Measurements from ENCODE around the gene ARHGEF28. TPM values are rescaled to one million over a fixed set of nuclear protein-coding genes. Genes with fewer than 3 reads are reported as not detected.

ARHGEF28 gene
- polyA plus RNA-seq, 2 donors = 5.9 to 6.5 TPM

- H3K36me3 ChIP-seq (ENCODE audit: control insufficient read depth in 2 of 2, insufficient read depth in 2 of 2, low read length in 1 of 2) = peaks cover 4 to 9% of the 10 kb centered on the region in 2 donors
- H3K9me3 ChIP-seq (ENCODE audit: control insufficient read depth in 2 of 2, insufficient read depth in 1 of 2, low read depth in 1 of 2, low read length in 1 of 2) = no peaks in the 10 kb centered on the region
- no peaks in the 10 kb centered on the region for H3K27me3 ChIP-seq (ENCODE audit: control insufficient read depth in 1 of 2, insufficient read depth in 2 of 2, low read length in 2 of 2)
- 80 to 93% methylated on average over 4 of the region's 4 CpGs for WGBS, 2 donors
- H3K27ac ChIP-seq (ENCODE audit: low read depth in 2 of 2, low read length in 1 of 2) = no peak overlapping the region
- H3K4me1 ChIP-seq (ENCODE audit: control insufficient read depth in 2 of 2, insufficient read depth in 2 of 2, low read length in 1 of 2) = no peaks in the 10 kb centered on the region
- no peak overlapping the region for H3K4me3 ChIP-seq (ENCODE audit: low read depth in 1 of 2, low read length in 2 of 2)
Measured at GRCh38 chr5:73861313-73861988, 235.5 kb downstream of the ARHGEF28 start.

GRCh38 chr5:73862796-73863195 lies 236.8 kb downstream of the ARHGEF28 start:
- Histone ChIP-seq H3K4me3 (ENCODE audit: low read depth in 1 of 2, low read length in 2 of 2) (no peak overlapping the region), H3K36me3 (ENCODE audit: control insufficient read depth in 2 of 2, insufficient read depth in 2 of 2, low read length in 1 of 2) (peaks cover 4 to 9% of the 10 kb centered on the region in 2 donors), H3K9me3 (ENCODE audit: control insufficient read depth in 2 of 2, insufficient read depth in 1 of 2, low read depth in 1 of 2, low read length in 1 of 2) (no peaks in the 10 kb centered on the region), H3K27me3 (ENCODE audit: control insufficient read depth in 1 of 2, insufficient read depth in 2 of 2, low read length in 2 of 2) (no peaks in the 10 kb centered on the region), H3K4me1 (ENCODE audit: control insufficient read depth in 2 of 2, insufficient read depth in 2 of 2, low read length in 1 of 2) (no peaks in the 10 kb centered on the region), H3K27ac (ENCODE audit: low read depth in 2 of 2, low read length in 1 of 2) (no peak overlapping the region)

- Histone ChIP-seq H3K4me3 (ENCODE audit: low read depth in 1 of 2, low read length in 2 of 2) (no peak overlapping the region), H3K27me3 (ENCODE audit: control insufficient read depth in 1 of 2, insufficient read depth in 2 of 2, low read length in 2 of 2) (no peaks in the 10 kb centered on the region), H3K36me3 (ENCODE audit: control insufficient read depth in 2 of 2, insufficient read depth in 2 of 2, low read length in 1 of 2) (peaks cover 4 to 6% of the 10 kb centered on the region in 2 donors), H3K9me3 (ENCODE audit: control insufficient read depth in 2 of 2, insufficient read depth in 1 of 2, low read depth in 1 of 2, low read length in 1 of 2) (no peaks in the 10 kb centered on the region), H3K27ac (ENCODE audit: low read depth in 2 of 2, low read length in 1 of 2) (no peak overlapping the region), H3K4me1 (ENCODE audit: control insufficient read depth in 2 of 2, insufficient read depth in 2 of 2, low read length in 1 of 2) (no peaks in the 10 kb centered on the region)
- 90 to 94% methylated on average over 3 of the region's 3 CpGs for WGBS, 2 donors
Measured at GRCh38 chr5:73863876-73864275, 237.9 kb downstream of the ARHGEF28 start.

- Histone ChIP-seq H3K4me1 (ENCODE audit: control insufficient read depth in 2 of 2, insufficient read depth in 2 of 2, low read length in 1 of 2) (no peaks in the 10 kb centered on the region), H3K4me3 (ENCODE audit: low read depth in 1 of 2, low read length in 2 of 2) (no peak overlapping the region), H3K9me3 (ENCODE audit: control insufficient read depth in 2 of 2, insufficient read depth in 1 of 2, low read depth in 1 of 2, low read length in 1 of 2) (no peaks in the 10 kb centered on the region), H3K36me3 (ENCODE audit: control insufficient read depth in 2 of 2, insufficient read depth in 2 of 2, low read length in 1 of 2) (peaks cover 3 to 6% of the 10 kb centered on the region in 2 donors), H3K27me3 (ENCODE audit: control insufficient read depth in 1 of 2, insufficient read depth in 2 of 2, low read length in 2 of 2) (no peaks in the 10 kb centered on the region), H3K27ac (ENCODE audit: low read depth in 2 of 2, low read length in 1 of 2) (no peak overlapping the region)
- WGBS, 2 donors = 96% methylated on average over 1 of the region's 1 CpG
Measured at GRCh38 chr5:73865315-73865714, 239.3 kb downstream of the ARHGEF28 start.

- no peak overlapping the region for H3K4me3 ChIP-seq (ENCODE audit: low read depth in 1 of 2, low read length in 2 of 2)
- H3K36me3 ChIP-seq (ENCODE audit: control insufficient read depth in 2 of 2, insufficient read depth in 2 of 2, low read length in 1 of 2) = peaks cover 0 to 8% of the 10 kb centered on the region in 2 donors
- H3K4me1 ChIP-seq (ENCODE audit: control insufficient read depth in 2 of 2, insufficient read depth in 2 of 2, low read length in 1 of 2) = no peaks in the 10 kb centered on the region
- no peaks in the 10 kb centered on the region for H3K27me3 ChIP-seq (ENCODE audit: control insufficient read depth in 1 of 2, insufficient read depth in 2 of 2, low read length in 2 of 2)
- no peaks in the 10 kb centered on the region for H3K9me3 ChIP-seq (ENCODE audit: control insufficient read depth in 2 of 2, insufficient read depth in 1 of 2, low read depth in 1 of 2, low read length in 1 of 2)
- WGBS, 2 donors = 82 to 83% methylated on average over 5 of the region's 5 CpGs
- no peak overlapping the region for H3K27ac ChIP-seq (ENCODE audit: low read depth in 2 of 2, low read length in 1 of 2)
Measured at GRCh38 chr5:73867345-73868335, 241.6 kb downstream of the ARHGEF28 start.

GRCh38 chr5:73883646-73884045 lies 257.6 kb downstream of the ARHGEF28 start:
- Histone ChIP-seq H3K36me3 (ENCODE audit: control insufficient read depth in 2 of 2, insufficient read depth in 2 of 2, low read length in 1 of 2) (no peaks in the 10 kb centered on the region), H3K27me3 (ENCODE audit: control insufficient read depth in 1 of 2, insufficient read depth in 2 of 2, low read length in 2 of 2) (no peaks in the 10 kb centered on the region), H3K4me1 (ENCODE audit: control insufficient read depth in 2 of 2, insufficient read depth in 2 of 2, low read length in 1 of 2) (no peaks in the 10 kb centered on the region), H3K9me3 (ENCODE audit: control insufficient read depth in 2 of 2, insufficient read depth in 1 of 2, low read depth in 1 of 2, low read length in 1 of 2) (no peaks in the 10 kb centered on the region), H3K27ac (ENCODE audit: low read depth in 2 of 2, low read length in 1 of 2) (no peak overlapping the region), H3K4me3 (ENCODE audit: low read depth in 1 of 2, low read length in 2 of 2) (no peak overlapping the region)
- 92% methylated on average over 7 of the region's 7 CpGs for WGBS, 2 donors

- no peak overlapping the region for H3K4me3 ChIP-seq (ENCODE audit: low read depth in 1 of 2, low read length in 2 of 2)
- no peaks in the 10 kb centered on the region for H3K27me3 ChIP-seq (ENCODE audit: control insufficient read depth in 1 of 2, insufficient read depth in 2 of 2, low read length in 2 of 2)
- no peaks in the 10 kb centered on the region for H3K4me1 ChIP-seq (ENCODE audit: control insufficient read depth in 2 of 2, insufficient read depth in 2 of 2, low read length in 1 of 2)
- H3K27ac ChIP-seq (ENCODE audit: low read depth in 2 of 2, low read length in 1 of 2) = no peak overlapping the region
- WGBS, 2 donors = 85 to 95% methylated on average over 4 of the region's 4 CpGs
- no peaks in the 10 kb centered on the region for H3K36me3 ChIP-seq (ENCODE audit: control insufficient read depth in 2 of 2, insufficient read depth in 2 of 2, low read length in 1 of 2)
- H3K9me3 ChIP-seq (ENCODE audit: control insufficient read depth in 2 of 2, insufficient read depth in 1 of 2, low read depth in 1 of 2, low read length in 1 of 2) = no peaks in the 10 kb centered on the region
Measured at GRCh38 chr5:73887688-73888087, 261.7 kb downstream of the ARHGEF28 start.

GRCh38 chr5:73890569-73890968 lies 264.6 kb downstream of the ARHGEF28 start:
- 90 to 92% methylated on average over 4 of the region's 4 CpGs for WGBS, 2 donors
- Histone ChIP-seq H3K27me3 (ENCODE audit: control insufficient read depth in 1 of 2, insufficient read depth in 2 of 2, low read length in 2 of 2) (no peaks in the 10 kb centered on the region), H3K4me3 (ENCODE audit: low read depth in 1 of 2, low read length in 2 of 2) (no peak overlapping the region), H3K4me1 (ENCODE audit: control insufficient read depth in 2 of 2, insufficient read depth in 2 of 2, low read length in 1 of 2) (no peaks in the 10 kb centered on the region), H3K9me3 (ENCODE audit: control insufficient read depth in 2 of 2, insufficient read depth in 1 of 2, low read depth in 1 of 2, low read length in 1 of 2) (no peaks in the 10 kb centered on the region), H3K36me3 (ENCODE audit: control insufficient read depth in 2 of 2, insufficient read depth in 2 of 2, low read length in 1 of 2) (peaks cover 0 to 3% of the 10 kb centered on the region in 2 donors), H3K27ac (ENCODE audit: low read depth in 2 of 2, low read length in 1 of 2) (no peak overlapping the region)

- H3K4me1 ChIP-seq (ENCODE audit: control insufficient read depth in 2 of 2, insufficient read depth in 2 of 2, low read length in 1 of 2) = no peaks in the 10 kb centered on the region
- H3K9me3 ChIP-seq (ENCODE audit: control insufficient read depth in 2 of 2, insufficient read depth in 1 of 2, low read depth in 1 of 2, low read length in 1 of 2) = no peaks in the 10 kb centered on the region
- H3K27me3 ChIP-seq (ENCODE audit: control insufficient read depth in 1 of 2, insufficient read depth in 2 of 2, low read length in 2 of 2) = no peaks in the 10 kb centered on the region
- H3K27ac ChIP-seq (ENCODE audit: low read depth in 2 of 2, low read length in 1 of 2) = no peak overlapping the region
- no peak overlapping the region for H3K4me3 ChIP-seq (ENCODE audit: low read depth in 1 of 2, low read length in 2 of 2)
- WGBS, 2 donors = 93 to 97% methylated on average over 6 of the region's 6 CpGs
- peaks cover 0 to 3% of the 10 kb centered on the region in 2 donors for H3K36me3 ChIP-seq (ENCODE audit: control insufficient read depth in 2 of 2, insufficient read depth in 2 of 2, low read length in 1 of 2)
Measured at GRCh38 chr5:73892218-73892617, 266.2 kb downstream of the ARHGEF28 start.
